ENCODE results near the gene CTBP1. TPM values are rescaled to one million over a fixed set of nuclear protein-coding genes. Genes with fewer than 3 reads are reported as not detected.

The CTBP1 gene
- total and polyA plus RNA-seq, 4 experiments from 2014 or later, result 39.3 to 195 (median 132) TPM

DNA sequence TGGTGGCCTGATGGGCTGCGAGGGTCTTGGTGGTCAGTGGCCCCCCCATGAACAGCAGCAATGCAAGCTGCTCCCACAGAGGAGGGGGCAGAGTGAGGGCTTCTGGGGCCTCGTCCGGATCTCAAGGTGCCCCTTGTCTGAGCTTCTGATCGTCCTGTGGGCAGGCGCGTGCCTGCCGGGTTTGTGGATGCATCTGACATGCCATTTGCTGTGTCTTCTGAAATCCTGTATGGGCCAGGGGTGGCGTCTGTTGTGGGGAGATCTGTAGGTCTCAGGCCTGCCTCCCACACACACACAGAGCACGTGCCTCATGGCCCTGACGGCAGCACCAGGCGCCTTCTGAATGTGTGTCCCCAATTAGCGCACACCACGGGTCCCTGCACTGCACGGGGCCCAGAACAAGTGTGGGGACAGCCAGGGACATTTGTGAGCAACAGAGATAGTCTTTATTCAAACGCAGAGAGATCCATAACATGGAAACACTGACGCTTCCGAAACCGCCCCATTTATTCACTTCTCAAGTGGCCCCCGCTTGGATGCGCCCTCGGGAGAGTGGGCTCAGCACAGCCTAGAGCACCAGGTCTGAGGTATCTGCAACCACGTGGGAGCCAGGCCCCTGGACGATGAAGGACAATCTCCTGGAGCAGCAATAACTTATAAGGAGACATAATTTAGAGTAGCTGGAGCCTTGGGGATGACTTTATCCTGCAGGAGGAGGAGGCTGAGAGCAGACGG is 82.3 kb downstream of the CTBP1 start:
- H3K27me3 ChIP-seq (ENCODE audit: insufficient read depth, low read length), result peaks cover 9% of the 10 kb centered on the region
- peak overlapping the region in 1 of 2 donors; percentile 78 for H3K4me3 ChIP-seq (ENCODE audit: low read length in 2 of 2)
- H3K36me3 Mint-ChIP-seq, result peaks cover 0 to 3% of the 10 kb centered on the region in 2 donors
- DNase-seq, result no peak
- no peaks in the 10 kb centered on the region for H3K36me3 ChIP-seq (ENCODE audit: insufficient read depth, low read length)
- peaks cover 17% of the 10 kb centered on the region for H3K4me1 ChIP-seq (ENCODE audit: insufficient read depth, low read length)
- H3K4me3 Mint-ChIP-seq, result peak overlapping the region; percentile 83 to 90 (median 87)
- H3K27ac ChIP-seq (ENCODE audit: low read depth, low read length), result peak overlapping the region; percentile 72
- peaks cover 0 to 5% of the 10 kb centered on the region in 2 donors for H3K27me3 Mint-ChIP-seq
- ChIA-PET POLR2A (ENCODE audit: partially characterized antibody) (interaction anchor here (2.3 to 4.4 kb wide), 4 partner anchors 35 to 179 kb away, joined by 7 to 50 read pairs (median 22); partner anchors contain the start of genes CTBP1 and UVSSA), CTCF (ENCODE audit: partially characterized antibody) (interaction anchor here (1.0 to 5.5 kb wide), 26 partner anchors 9 to 186 kb away, joined by 3 to 109 read pairs (median 6); partner anchors contain the start of genes CTBP1 and UVSSA)
- H3K9me3 Mint-ChIP-seq, result no peaks in the 10 kb centered on the region
- intact Hi-C loops (cut with micrococcal nuclease), result loop anchor here (1.0 kb wide), 7 partner anchors 35 to 185 kb away; partner anchors contain the start of gene CTBP1
- H3K4me1 Mint-ChIP-seq, result peaks cover 9 to 24% (median 16%) of the 10 kb centered on the region in 4 donors
- H3K9me3 ChIP-seq (ENCODE audit: control insufficient read depth in 1 of 2, low read length in 2 of 2), result no peaks in the 10 kb centered on the region
- H3K27ac Mint-ChIP-seq, result peak overlapping the region; percentile 36 to 90 (median 51)

DNA sequence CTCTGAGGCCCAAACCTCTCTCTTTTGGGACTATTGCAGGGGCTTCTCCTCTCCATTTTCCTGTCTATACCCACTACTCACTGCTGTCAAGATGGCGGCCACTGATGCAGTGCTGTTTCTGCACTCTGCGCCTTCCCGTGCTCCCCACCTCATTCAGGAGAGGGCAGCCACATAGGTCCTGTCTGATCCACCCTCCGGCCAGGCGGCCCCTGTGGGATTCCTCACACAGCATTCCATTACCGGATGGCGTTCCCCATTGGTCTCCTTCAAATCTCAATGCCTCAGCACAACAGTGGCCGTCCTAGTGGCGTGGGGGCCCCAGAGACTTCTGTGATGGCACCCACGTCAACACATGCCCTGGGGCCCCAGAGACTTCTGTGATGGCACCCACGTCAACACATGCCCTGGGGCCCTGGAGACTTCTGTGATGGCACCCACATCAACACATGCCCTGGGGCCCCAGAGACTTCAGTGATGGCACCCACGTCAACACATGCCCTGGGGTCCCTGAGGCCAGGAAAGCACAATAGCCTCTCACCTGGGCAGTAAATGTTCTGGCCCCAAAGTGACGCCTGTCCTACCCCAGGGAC is 83.9 kb downstream of the CTBP1 start:
- Histone ChIP-seq H3K4me3 (ENCODE audit: low read length in 2 of 2) (no peak overlapping the region), H3K27ac (ENCODE audit: low read depth, low read length) (no peak overlapping the region), H3K27me3 (ENCODE audit: insufficient read depth, low read length) (peaks cover under 1% of the 10 kb centered on the region), H3K36me3 (ENCODE audit: insufficient read depth, low read length) (no peaks in the 10 kb centered on the region), H3K9me3 (ENCODE audit: control insufficient read depth in 1 of 2, low read length in 2 of 2) (no peaks in the 10 kb centered on the region), H3K4me1 (ENCODE audit: insufficient read depth, low read length) (peaks cover 12% of the 10 kb centered on the region)
- DNase-seq, result no peak
- ChIA-PET POLR2A (ENCODE audit: partially characterized antibody) (interaction anchor here (3.1 kb wide), 1 partner anchor 103 kb away, joined by 18 read pairs; no protein-coding TSS in a partner anchor), CTCF (ENCODE audit: partially characterized antibody) (interaction anchor here (0.6 to 5.5 kb wide), 3 partner anchors 10 to 101 kb away, joined by 3 to 109 read pairs (median 16); no protein-coding TSS in a partner anchor)
- Mint-ChIP-seq H3K4me3 (no peak overlapping the region), H3K36me3 (peaks cover 0 to 3% of the 10 kb centered on the region in 2 donors), H3K27ac (peak overlapping the region in 1 of 7 donors; percentile 52), H3K27me3 (peaks cover 2 to 3% of the 10 kb centered on the region in 2 donors), H3K4me1 (peaks cover 9 to 18% (median 15%) of the 10 kb centered on the region in 4 donors), H3K9me3 (no peaks in the 10 kb centered on the region)
- intact Hi-C loops (cut with micrococcal nuclease), result no loop called here

DNA sequence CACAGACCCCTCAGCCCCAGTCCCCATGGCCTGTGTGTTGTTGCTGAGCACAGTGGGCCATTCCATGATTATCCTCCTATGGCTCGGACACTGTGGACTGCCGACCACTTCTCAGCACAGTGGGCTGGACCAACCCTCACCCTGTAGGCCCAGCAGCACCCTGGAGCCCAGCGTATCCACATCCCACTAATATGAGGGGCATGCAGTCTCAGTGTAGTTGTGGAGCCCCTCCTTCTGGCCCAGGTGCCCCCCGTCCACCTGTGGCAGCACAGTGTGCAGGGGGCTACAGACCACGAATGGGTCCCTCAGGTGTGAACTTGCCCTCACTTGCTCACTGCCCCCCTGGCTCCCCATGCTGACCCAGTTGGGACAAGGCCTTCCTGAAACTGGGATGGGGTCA is 84.5 kb downstream of the CTBP1 start:
- H3K4me3 Mint-ChIP-seq, result no peak overlapping the region
- Histone ChIP-seq H3K27ac (ENCODE audit: low read depth, low read length) (no peak overlapping the region), H3K4me3 (ENCODE audit: low read length in 2 of 2) (no peak overlapping the region), H3K27me3 (ENCODE audit: insufficient read depth, low read length) (no peaks in the 10 kb centered on the region), H3K36me3 (ENCODE audit: insufficient read depth, low read length) (no peaks in the 10 kb centered on the region), H3K4me1 (ENCODE audit: insufficient read depth, low read length) (peaks cover 12% of the 10 kb centered on the region), H3K9me3 (ENCODE audit: control insufficient read depth in 1 of 2, low read length in 2 of 2) (no peaks in the 10 kb centered on the region)
- H3K9me3 Mint-ChIP-seq, result no peaks in the 10 kb centered on the region
- POLR2A ChIA-PET (ENCODE audit: partially characterized antibody), result no interaction called here
- H3K4me1 Mint-ChIP-seq, result peaks cover 9 to 18% (median 14%) of the 10 kb centered on the region in 4 donors
- intact Hi-C loops (cut with micrococcal nuclease), result no loop called here
- DNase-seq, result no peak
- peaks cover 2 to 3% of the 10 kb centered on the region in 2 donors for H3K27me3 Mint-ChIP-seq
- peaks cover 0 to 3% of the 10 kb centered on the region in 2 donors for H3K36me3 Mint-ChIP-seq
- H3K27ac Mint-ChIP-seq, result no peak overlapping the region
- CTCF ChIA-PET (ENCODE audit: partially characterized antibody), result interaction anchor here (1.1 to 1.9 kb wide), 5 partner anchors 14 to 104 kb away, joined by 3 to 7 read pairs (median 3); no protein-coding TSS in a partner anchor

DNA sequence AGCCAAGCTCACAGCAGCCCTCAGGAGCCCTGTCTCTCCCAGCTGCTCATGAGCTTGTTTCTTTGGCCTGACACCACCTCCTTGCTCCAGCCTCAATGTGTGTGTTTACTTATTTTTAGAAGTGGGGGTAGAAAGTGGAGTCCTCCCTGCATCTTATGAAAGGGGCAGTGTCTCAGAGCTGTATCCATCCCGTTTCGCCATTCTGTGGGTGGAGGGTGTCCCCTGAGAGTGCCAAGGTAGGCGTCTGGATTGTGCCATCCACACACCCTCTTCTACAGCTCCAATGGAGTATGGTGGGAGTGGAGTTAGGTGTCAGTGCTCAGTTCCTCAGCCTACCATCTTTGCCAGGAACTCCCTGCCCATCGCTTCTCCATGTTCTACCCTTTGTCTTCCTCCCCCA is 84.9 kb downstream of the CTBP1 start:
- Mint-ChIP-seq H3K4me3 (no peak overlapping the region), H3K27me3 (peaks cover 2 to 3% of the 10 kb centered on the region in 2 donors), H3K27ac (no peak overlapping the region), H3K36me3 (peaks cover 0 to 3% of the 10 kb centered on the region in 2 donors), H3K4me1 (peaks cover 9 to 18% (median 14%) of the 10 kb centered on the region in 4 donors), H3K9me3 (no peaks in the 10 kb centered on the region)
- DNase-seq, result no peak
- ChIA-PET POLR2A (ENCODE audit: partially characterized antibody) (no interaction called here), CTCF (ENCODE audit: partially characterized antibody) (interaction anchor here (0.9 to 1.9 kb wide), 6 partner anchors 13 to 116 kb away, joined by 3 to 7 read pairs (median 3); no protein-coding TSS in a partner anchor)
- Histone ChIP-seq H3K9me3 (ENCODE audit: control insufficient read depth in 1 of 2, low read length in 2 of 2) (no peaks in the 10 kb centered on the region), H3K27ac (ENCODE audit: low read depth, low read length) (no peak overlapping the region), H3K36me3 (ENCODE audit: insufficient read depth, low read length) (no peaks in the 10 kb centered on the region), H3K27me3 (ENCODE audit: insufficient read depth, low read length) (no peaks in the 10 kb centered on the region), H3K4me1 (ENCODE audit: insufficient read depth, low read length) (peaks cover 12% of the 10 kb centered on the region), H3K4me3 (ENCODE audit: low read length in 2 of 2) (no peak overlapping the region)
- intact Hi-C loops (cut with micrococcal nuclease), result no loop called here

Other genes starting within 250 kb of the CTBP1 start
- 10 to 100 TPM; 22.4 TPM for gene FGFRL1, start 237.5 kb downstream of the CTBP1 start, total RNA-seq
- gene FGFRL1, start 237.5 kb downstream of the CTBP1 start, polyA plus RNA-seq, result 1 to 10 TPM in 1 of 2 donors, under 1 TPM in 1; 0.64 to 2.3 TPM
- 1 to 10 TPM; 2.3 to 2.4 TPM for gene RNF212, start 135.6 kb downstream of the CTBP1 start, total RNA-seq
- 1 to 10 TPM; 3.7 to 4.2 TPM for gene RNF212, start 135.6 kb downstream of the CTBP1 start, polyA plus RNA-seq
- 1 to 10 TPM; 7.2 TPM for gene SPON2, start 76.5 kb downstream of the CTBP1 start, total RNA-seq
- gene SPON2, start 76.5 kb downstream of the CTBP1 start, polyA plus RNA-seq, result 1 to 10 TPM; 5.4 to 8.4 TPM
- 100 to 1,000 TPM; 101 to 106 TPM for gene MAEA, start 40.8 kb upstream of the CTBP1 start, total RNA-seq
- 10 to 100 TPM; 54.1 to 70.9 TPM for gene MAEA, start 40.8 kb upstream of the CTBP1 start, polyA plus RNA-seq
- gene UVSSA, start 98.1 kb upstream of the CTBP1 start, total RNA-seq, result 10 to 100 TPM; 44.4 to 44.6 TPM
- gene UVSSA, start 98.1 kb upstream of the CTBP1 start, polyA plus RNA-seq, result 1 to 10 TPM; 2.4 to 6.8 TPM
- gene NKX1-1, start 157.3 kb upstream of the CTBP1 start, total RNA-seq, result not detected
- gene NKX1-1, start 157.3 kb upstream of the CTBP1 start, polyA plus RNA-seq, result not detected